Ectodermal cell (in vitro differentiated cells): ENCODE measurements around the gene GPATCH2L.

Source experiments
- H3K27ac ChIP-seq: 2 replicates; pipeline ENCODE4 v1.7.0; 2013; ENCODE audit warnings: mild to moderate bottlenecking, low read depth, low read length; ENCODE audit not compliant: insufficient read depth, poor library complexity, severe bottlenecking
- H3K27me3 ChIP-seq: 2 replicates; pipeline ENCODE4 v1.7.0; 2013; ENCODE audit warnings: mild to moderate bottlenecking, low read length; ENCODE audit not compliant: insufficient read depth, control insufficient read depth, poor library complexity, severe bottlenecking
- H3K36me3 ChIP-seq: one replicate; pipeline ENCODE4 v1.7.0; 2013; ENCODE audit warnings: low read length; ENCODE audit not compliant: control insufficient read depth, insufficient read depth
- H3K4me1 ChIP-seq: one replicate; pipeline ENCODE4 v1.7.0; 2013; ENCODE audit warnings: low read length; ENCODE audit not compliant: control insufficient read depth, insufficient read depth
- H3K4me3 ChIP-seq: 2 replicates; pipeline ENCODE4 v1.7.0; 2013; ENCODE audit warnings: low read depth, low read length, control low read depth; ENCODE audit not compliant: insufficient read depth
- H3K9me3 ChIP-seq: 2 replicates; pipeline ENCODE4 v1.7.0; 2013; ENCODE audit warnings: mild to moderate bottlenecking, low read length, moderate library complexity; ENCODE audit not compliant: control insufficient read depth
- WGBS, 2 experiments: methylation state at CpG; one replicate each; pipeline ENCODE4 v1.1.7; 2013; ENCODE audit warnings: missing lambda C conversion rate in 2 of 2; 5-methylcytosine and 5-hydroxymethylcytosine counted together

The GPATCH2L gene

DNA sequence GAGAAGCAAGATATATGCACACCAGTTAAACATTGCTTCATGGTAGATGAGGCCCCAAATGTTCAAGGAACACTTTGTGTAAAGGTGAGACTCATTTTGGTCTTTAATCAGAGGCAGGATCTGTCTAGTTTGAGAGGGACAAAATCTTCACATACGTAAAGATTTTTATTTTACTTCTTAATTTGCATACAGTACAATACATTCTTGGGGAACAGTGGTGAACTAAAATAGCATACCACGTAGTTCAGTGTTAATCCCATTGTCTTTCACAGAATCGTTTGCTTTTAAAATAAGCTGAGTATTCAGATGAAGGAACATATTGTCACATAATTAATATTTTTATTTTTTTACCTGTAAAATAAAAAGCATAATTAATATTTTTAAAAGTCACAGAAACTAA lies 43.3 kb downstream of the GPATCH2L start:
- no peaks in the 10 kb centered on the region for H3K4me1 ChIP-seq
- H3K36me3 ChIP-seq, result peaks cover 4% of the 10 kb centered on the region
- WGBS, 2 experiments, result 92 to 100% methylated on average over 1 to 3 of the region's 3 CpGs
- no peak overlapping the region for H3K4me3 ChIP-seq
- no peaks in the 10 kb centered on the region for H3K9me3 ChIP-seq
- H3K27ac ChIP-seq, result no peak overlapping the region
- H3K27me3 ChIP-seq, result no peaks in the 10 kb centered on the region

DNA sequence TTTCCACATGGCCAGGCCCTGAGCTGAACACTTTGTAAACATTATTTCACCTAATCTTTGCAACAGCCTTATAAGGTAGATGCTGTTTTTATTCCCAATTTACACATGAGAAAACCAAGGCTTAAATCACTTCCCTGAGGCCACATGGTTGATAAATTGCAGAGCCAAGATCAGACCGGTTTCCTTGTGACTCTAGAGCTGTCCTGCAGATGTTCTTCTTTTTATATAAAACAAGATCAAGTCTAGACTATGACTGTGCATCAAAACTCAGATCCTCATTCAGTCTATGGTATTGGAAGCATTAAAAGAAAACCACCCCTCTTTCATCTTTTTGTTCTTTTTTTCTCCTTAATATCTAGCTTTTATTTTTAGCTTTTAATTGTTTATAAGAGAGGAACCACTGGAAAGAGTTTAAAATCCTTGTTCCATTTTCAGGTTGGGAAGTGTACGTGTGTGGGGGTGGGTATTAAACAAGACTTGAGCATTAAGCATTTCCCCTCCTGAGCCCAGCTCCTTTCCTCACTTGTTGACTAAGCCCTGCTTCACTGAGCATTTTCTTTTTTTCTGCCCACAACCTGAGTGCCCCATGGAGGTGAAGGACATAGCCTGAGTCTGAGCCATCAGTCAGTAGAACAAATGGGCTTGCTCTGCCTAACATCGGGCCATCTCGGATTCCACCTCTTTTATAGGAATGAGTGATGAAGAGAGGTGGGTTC lies 45.4 kb downstream of the GPATCH2L start:
- Histone ChIP-seq H3K27me3 (no peaks in the 10 kb centered on the region), H3K9me3 (no peaks in the 10 kb centered on the region), H3K27ac (no peak overlapping the region), H3K36me3 (peaks cover 4% of the 10 kb centered on the region), H3K4me3 (no peak overlapping the region), H3K4me1 (no peaks in the 10 kb centered on the region)
- WGBS, 2 experiments, result 95 to 96% methylated on average over 4 of the region's 4 CpGs

DNA sequence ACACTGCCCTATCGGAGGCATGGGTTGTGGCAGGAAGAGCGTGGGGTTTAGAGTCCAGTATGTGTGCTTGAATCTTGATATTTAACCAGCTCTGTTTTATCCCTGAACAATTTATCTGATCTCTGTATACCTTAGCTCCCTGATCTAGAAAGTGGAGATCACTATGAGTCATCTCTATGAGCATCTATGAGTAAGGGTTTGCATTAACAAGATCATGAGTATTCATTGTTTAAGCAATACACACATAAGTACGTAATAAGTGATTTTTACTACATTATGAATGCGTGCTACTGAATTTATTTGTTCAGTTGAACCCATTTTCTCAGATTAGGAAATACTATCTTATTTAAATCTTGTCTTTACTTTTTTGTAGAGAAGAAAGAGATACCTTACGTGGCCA lies 49.4 kb downstream of the GPATCH2L start:
- Histone ChIP-seq H3K9me3 (no peaks in the 10 kb centered on the region), H3K27me3 (no peaks in the 10 kb centered on the region), H3K4me1 (no peaks in the 10 kb centered on the region), H3K4me3 (no peak overlapping the region), H3K36me3 (peaks cover 12% of the 10 kb centered on the region), H3K27ac (no peak overlapping the region)
- 90 to 92% methylated on average over 2 to 4 of the region's 5 CpGs for WGBS, 2 experiments

DNA sequence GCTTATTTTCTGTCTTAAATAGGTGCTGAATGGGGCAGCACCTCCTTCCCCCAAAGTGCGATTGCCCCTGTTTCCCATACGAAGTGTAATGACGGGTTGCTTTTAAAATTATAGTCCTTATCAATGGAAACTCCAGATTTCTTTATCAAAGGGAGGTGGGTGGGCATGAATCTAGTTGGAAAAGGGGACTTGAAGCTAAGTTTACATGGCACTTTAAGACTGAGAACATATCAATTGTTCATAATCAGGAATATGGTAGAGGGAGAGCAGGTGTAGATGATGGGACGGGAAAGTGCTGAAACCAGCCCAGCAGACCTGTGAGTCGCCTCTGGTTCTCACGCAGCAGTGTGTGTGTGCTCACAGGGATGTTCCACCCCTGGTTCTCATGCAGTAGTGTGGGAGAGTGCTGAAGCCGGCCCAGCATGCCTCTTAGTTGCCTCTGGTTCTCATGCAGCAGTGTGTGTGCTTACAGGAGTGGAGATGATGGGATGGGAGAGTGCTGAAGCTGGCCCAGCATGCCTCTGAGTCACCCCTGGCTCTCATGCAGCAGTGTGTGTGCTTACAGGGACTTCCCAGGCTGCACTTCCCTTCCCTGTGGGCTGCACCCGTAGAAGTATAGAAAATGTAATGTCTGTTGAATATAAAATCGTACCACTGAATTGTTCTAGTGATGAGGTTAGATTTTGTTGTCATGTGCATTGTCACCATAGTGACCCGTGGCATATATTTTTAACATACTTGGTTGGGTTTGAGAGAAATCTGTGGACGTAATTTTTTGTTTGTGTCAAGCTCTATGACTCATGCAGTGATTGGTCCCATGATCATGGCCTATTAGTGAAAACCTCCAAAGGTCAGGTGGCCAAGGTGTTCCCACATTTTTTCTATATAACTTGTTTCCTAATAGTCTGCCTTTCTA lies 51.6 kb downstream of the GPATCH2L start:
- WGBS, 2 experiments, result 94% methylated on average over 11 of the region's 11 CpGs
- H3K27me3 ChIP-seq, result no peaks in the 10 kb centered on the region
- no peaks in the 10 kb centered on the region for H3K4me1 ChIP-seq
- H3K4me3 ChIP-seq, result no peak overlapping the region
- H3K36me3 ChIP-seq, result peaks cover 8% of the 10 kb centered on the region
- H3K9me3 ChIP-seq, result no peaks in the 10 kb centered on the region
- no peak overlapping the region for H3K27ac ChIP-seq

DNA sequence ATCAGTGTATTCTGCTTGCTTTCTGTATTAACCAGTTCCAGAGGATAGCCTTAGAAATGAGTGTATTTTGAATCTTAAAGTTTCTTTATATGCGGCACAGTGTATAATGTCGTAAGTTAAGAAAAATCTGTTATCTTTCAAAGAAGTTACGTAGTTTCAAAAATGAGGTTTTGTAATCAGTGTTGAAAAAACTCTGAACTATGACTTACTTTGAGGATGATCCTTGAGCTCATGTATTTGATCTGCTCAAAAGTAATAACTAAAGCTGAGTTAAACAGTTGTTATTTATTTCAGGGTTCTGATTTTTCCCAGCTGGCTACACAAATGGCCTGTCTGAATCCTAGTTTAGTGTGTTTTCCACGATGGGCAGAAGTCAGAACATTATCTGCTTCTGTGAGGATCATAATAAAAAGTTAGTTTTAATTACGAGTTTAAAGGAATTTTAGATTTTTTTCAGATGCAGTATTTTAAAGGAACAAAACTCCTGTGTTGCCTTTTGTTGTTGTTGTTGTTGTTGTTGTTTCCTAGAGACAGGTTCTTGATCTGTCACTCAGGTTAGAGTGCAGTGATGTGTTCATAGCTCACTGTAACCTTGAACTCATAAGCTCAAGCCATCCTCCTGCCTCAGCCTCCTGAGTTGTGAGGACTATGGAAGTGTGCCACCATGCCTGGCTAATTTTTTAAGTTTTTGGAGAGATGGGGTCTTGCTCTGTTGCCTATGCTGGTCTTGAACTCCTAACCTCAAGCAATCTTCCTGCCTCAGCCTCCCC lies 52.9 kb downstream of the GPATCH2L start:
- H3K4me1 ChIP-seq, result no peaks in the 10 kb centered on the region
- 97 to 98% methylated on average over 5 of the region's 5 CpGs for WGBS, 2 experiments
- peaks cover 8% of the 10 kb centered on the region for H3K36me3 ChIP-seq
- no peaks in the 10 kb centered on the region for H3K27me3 ChIP-seq
- H3K4me3 ChIP-seq, result no peak overlapping the region
- no peaks in the 10 kb centered on the region for H3K9me3 ChIP-seq
- no peak overlapping the region for H3K27ac ChIP-seq

DNA sequence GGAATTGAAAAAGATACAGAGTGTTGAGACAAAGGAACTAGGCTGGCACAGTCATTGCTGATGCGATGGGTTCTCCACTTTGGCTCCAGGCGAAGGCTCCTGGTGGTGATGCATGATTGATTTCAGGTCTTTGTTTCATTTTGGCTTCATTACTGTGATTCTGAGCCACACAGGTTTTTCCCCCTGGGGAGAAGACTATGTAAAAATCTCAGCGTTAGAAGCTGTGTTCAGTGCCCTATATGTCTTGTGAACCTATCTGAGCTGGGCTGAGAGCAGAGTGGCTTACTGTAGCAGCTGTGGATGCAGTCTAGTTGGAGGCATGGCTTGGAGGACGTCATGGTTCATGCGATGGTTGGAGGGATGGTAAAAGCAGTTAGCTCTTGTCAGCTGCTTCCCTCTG lies 54.0 kb downstream of the GPATCH2L start:
- Histone ChIP-seq H3K4me1 (no peaks in the 10 kb centered on the region), H3K4me3 (no peak overlapping the region), H3K27me3 (no peaks in the 10 kb centered on the region), H3K9me3 (no peaks in the 10 kb centered on the region), H3K36me3 (peaks cover 8% of the 10 kb centered on the region), H3K27ac (no peak overlapping the region)
- 94 to 97% methylated on average over 5 of the region's 5 CpGs for WGBS, 2 experiments

DNA sequence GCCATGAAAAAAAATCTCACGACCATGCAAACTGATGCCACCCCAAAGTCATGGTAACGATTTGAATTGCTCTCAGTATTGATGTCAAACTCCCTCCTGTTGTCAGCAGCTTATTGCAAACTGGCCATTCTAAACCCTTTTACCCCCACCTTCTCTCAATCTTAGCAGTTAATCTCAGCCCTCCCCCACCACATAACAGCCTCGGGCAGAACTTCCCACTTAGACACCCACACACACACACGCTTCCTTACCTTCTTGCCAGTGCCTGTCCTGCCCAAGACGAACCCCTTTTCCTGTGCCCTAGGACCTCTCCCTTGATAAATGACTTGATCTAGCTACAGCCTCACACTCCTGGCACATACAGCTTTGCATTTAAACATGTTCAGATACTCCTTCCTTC lies 56.6 kb downstream of the GPATCH2L start:
- H3K4me3 ChIP-seq, result no peak overlapping the region
- H3K9me3 ChIP-seq, result no peaks in the 10 kb centered on the region
- WGBS, 2 experiments, result 65 to 66% methylated on average over 5 of the region's 5 CpGs
- no peak overlapping the region for H3K27ac ChIP-seq
- H3K4me1 ChIP-seq, result no peaks in the 10 kb centered on the region
- no peaks in the 10 kb centered on the region for H3K27me3 ChIP-seq
- no peaks in the 10 kb centered on the region for H3K36me3 ChIP-seq

DNA sequence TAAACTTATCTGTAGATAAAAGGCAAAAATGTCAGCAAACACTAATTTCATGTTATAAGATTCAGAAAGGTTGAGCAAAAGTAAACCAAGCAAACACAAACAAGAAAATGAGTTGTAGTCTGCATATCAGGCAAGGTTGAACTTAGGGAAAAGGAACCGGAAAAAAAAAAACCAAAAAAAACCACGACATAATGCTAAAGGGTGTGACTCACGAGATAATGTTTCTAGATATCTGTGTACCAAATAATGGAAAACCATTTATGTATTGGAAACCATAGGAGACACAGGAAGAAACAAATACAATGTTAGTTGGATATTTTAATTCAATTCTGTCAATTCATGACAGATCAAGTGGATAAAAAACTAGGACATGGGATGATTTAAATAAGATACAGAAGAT lies 60.5 kb downstream of the GPATCH2L start:
- H3K9me3 ChIP-seq, result no peaks in the 10 kb centered on the region
- H3K27ac ChIP-seq, result no peak overlapping the region
- no peaks in the 10 kb centered on the region for H3K36me3 ChIP-seq
- H3K4me1 ChIP-seq, result no peaks in the 10 kb centered on the region
- WGBS, 2 experiments, result 88 to 96% methylated on average over 3 of the region's 3 CpGs
- H3K4me3 ChIP-seq, result no peak overlapping the region
- H3K27me3 ChIP-seq, result no peaks in the 10 kb centered on the region

DNA sequence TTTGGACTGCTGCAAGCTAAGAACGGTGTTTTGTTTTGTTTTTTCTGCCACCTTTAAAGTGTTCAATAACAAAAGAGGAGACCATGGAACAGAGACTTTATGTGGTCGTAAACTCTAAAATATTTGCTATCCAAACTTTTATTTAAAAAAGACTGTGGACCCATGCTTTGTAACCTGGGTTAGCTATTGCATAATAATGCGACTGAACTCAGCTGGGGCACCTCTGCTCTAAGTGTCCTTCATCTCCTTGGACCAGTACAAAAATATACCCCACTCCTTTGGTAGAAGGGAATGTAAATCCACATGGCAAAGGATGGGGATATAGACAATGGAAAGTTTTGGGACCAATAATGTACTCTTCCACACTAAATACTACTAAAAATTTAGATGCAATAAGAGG lies 65.5 kb downstream of the GPATCH2L start:
- Histone ChIP-seq H3K4me1 (no peaks in the 10 kb centered on the region), H3K4me3 (no peak overlapping the region), H3K27ac (no peak overlapping the region), H3K27me3 (no peaks in the 10 kb centered on the region), H3K9me3 (no peaks in the 10 kb centered on the region), H3K36me3 (no peaks in the 10 kb centered on the region)
- WGBS, 2 experiments, result 93 to 98% methylated on average over 3 of the region's 3 CpGs

DNA sequence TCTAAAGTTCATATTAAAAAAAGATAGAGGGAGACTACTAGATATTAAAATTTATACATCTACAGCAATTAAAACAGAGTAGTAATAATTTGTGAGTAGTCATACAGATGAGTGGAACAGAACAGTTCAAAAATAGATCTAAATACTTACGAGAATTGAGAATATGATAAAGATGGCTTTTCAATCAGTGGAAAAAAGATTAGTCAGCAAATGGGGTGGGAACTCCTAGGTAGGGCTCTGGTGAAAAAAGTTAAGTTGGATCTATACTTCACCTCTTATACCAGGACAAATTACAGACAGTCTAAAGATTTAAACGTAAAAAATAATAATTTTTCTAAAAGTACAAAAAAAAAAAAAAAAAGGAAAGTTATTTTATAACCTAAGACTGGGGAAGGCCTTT lies 66.9 kb downstream of the GPATCH2L start:
- no peak overlapping the region for H3K4me3 ChIP-seq

More for the DNA sequence above, 66.9 kb downstream of the GPATCH2L start:
- no peaks in the 10 kb centered on the region for H3K27me3 ChIP-seq
- no peaks in the 10 kb centered on the region for H3K36me3 ChIP-seq
- no peaks in the 10 kb centered on the region for H3K4me1 ChIP-seq
- no peak overlapping the region for H3K27ac ChIP-seq
- no peaks in the 10 kb centered on the region for H3K9me3 ChIP-seq
- 95 to 100% methylated on average over 1 of the region's 2 CpGs for WGBS, 2 experiments
